Neural cell (in vitro differentiated cells): Measurements from ENCODE around the gene P3R3URF. TPM values are rescaled to one million over a fixed set of nuclear protein-coding genes. Genes with fewer than 3 reads are reported as not detected.
A peak's percentile ranks its signal among the peaks of the same experiment; 100 is the strongest.

Experiments used
- H2AFZ ChIP-seq: fragments of 200-600, 300-800 bp; sonication (generic), shearing (Covaris generic); 2 replicates; pipeline ENCODE4 v1.6.0; 2014; ENCODE audit warnings: low read depth, mild to moderate bottlenecking, antibody characterized with exemption, low read length, moderate library complexity
- H3F3A ChIP-seq: fragments of 200-600 bp; shearing (Covaris generic); 2 replicates; pipeline ENCODE4 v1.6.1; 2016; ENCODE audit warnings: mild to moderate bottlenecking, moderate library complexity, mixed read lengths, antibody characterized with exemption, low read length; ENCODE audit not compliant: insufficient read depth, poor library complexity, severe bottlenecking
- H3K27ac ChIP-seq: fragments of 200-600, 300-800 bp; sonication (generic), shearing (Covaris generic); 2 replicates; pipeline ENCODE4 v1.5.1; 2014; ENCODE audit warnings: mild to moderate bottlenecking, low read length, moderate library complexity
- H3K27me3 ChIP-seq: fragments of 300-800, 200-600 bp; sonication (generic), shearing (Covaris generic); 2 replicates; pipeline ENCODE4 v1.6.0; 2014; ENCODE audit warnings: mild to moderate bottlenecking, low read depth, low read length, moderate library complexity; ENCODE audit not compliant: insufficient read depth
- H3K36me3 ChIP-seq: fragments of 300-800, 200-600 bp; sonication (generic), shearing (Covaris generic); 2 replicates; pipeline ENCODE4 v1.5.1; 2014; ENCODE audit warnings: mild to moderate bottlenecking, antibody characterized with exemption, low read length, moderate library complexity; ENCODE audit not compliant: insufficient read depth
- H3K4me2 ChIP-seq: fragments of 300-800, 200-600 bp; sonication (generic), shearing (Covaris generic); 2 replicates; pipeline ENCODE4 v1.6.0; 2014; ENCODE audit warnings: mild to moderate bottlenecking, low read length
- H3K4me3 ChIP-seq: fragments of 300-800, 200-600 bp; sonication (generic), shearing (Covaris generic); 2 replicates; pipeline ENCODE4 v1.5.1; 2014; ENCODE audit warnings: mild to moderate bottlenecking, low read length, moderate library complexity
- H3K79me2 ChIP-seq: fragments of 200-600 bp; shearing (Covaris generic); replicated peaks from 2 replicates; pipeline ENCODE4 v1.6.0; 2014; ENCODE audit warnings: mild to moderate bottlenecking, low read length, moderate library complexity; ENCODE audit not compliant: insufficient read depth
- H3K9ac ChIP-seq: fragments of 300-800, 200-600 bp; sonication (generic), shearing (Covaris generic); 2 replicates; pipeline ENCODE4 v1.6.1; 2016; ENCODE audit warnings: mild to moderate bottlenecking, low read length, mixed read lengths
- H3K9me2 ChIP-seq: fragments of 200-600 bp; shearing (Covaris generic); 2 replicates; pipeline ENCODE4 v1.6.1; 2016; ENCODE audit warnings: mild to moderate bottlenecking, low read length, mixed read lengths; ENCODE audit not compliant: insufficient read depth
- H3K9me3 ChIP-seq: fragments of 200-600, 300-800 bp; sonication (generic), shearing (Covaris generic); 2 replicates; pipeline ENCODE4 v1.6.1; 2016; ENCODE audit warnings: mild to moderate bottlenecking, mixed run types, low read length, moderate library complexity, mixed read lengths
- H4K20me1 ChIP-seq: fragments of 200-600 bp; shearing (Covaris generic); 2 replicates; pipeline ENCODE4 v1.6.1; 2016; ENCODE audit warnings: mild to moderate bottlenecking, mixed run types; ENCODE audit not compliant: insufficient read depth
- EZH2 ChIP-seq: fragments of 200-600, 300-800 bp; shearing (Covaris generic), sonication (generic); IDR thresholded peaks from 2 replicates; pipeline ENCODE4 v1.6.1; 2014; ENCODE audit warnings: antibody characterized with exemption, low read length, borderline replicate concordance, mild to moderate bottlenecking; ENCODE audit not compliant: insufficient read depth, poor library complexity, severe bottlenecking
- MXI1 ChIP-seq: fragments of 450-650 bp; conservative IDR thresholded peaks from 2 replicates; pipeline ENCODE4 v1.6.1; 2014; ENCODE audit warnings: antibody characterized with exemption, mild to moderate bottlenecking; ENCODE audit not compliant: poor library complexity, severe bottlenecking
- POLR2AphosphoS5 ChIP-seq: IDR thresholded peaks from 2 replicates; pipeline ENCODE4 v1.6.1; 2012
- RAD21 ChIP-seq: fragments of 450-650 bp; conservative IDR thresholded peaks from 2 replicates; pipeline ENCODE4 v1.6.1; 2014; ENCODE audit warnings: antibody characterized with exemption, mild to moderate bottlenecking, moderate library complexity
- SMC3 ChIP-seq: fragments of 450-650 bp; conservative IDR thresholded peaks from 2 replicates; pipeline ENCODE4 v1.6.1; 2014; ENCODE audit warnings: antibody characterized with exemption, mild to moderate bottlenecking, moderate library complexity; ENCODE audit not compliant: poor library complexity
- TAF1 ChIP-seq: IDR thresholded peaks from 2 replicates; pipeline ENCODE4 v1.6.1; 2012; ENCODE audit warnings: low read depth
- polyA plus RNA-seq: library from polyadenylated mRNA; depleted of rRNA; stranded (reverse); fragments of >200 nt; gene quantifications from 2 replicates; pipeline ENCODE4 v1.2.3, GENCODE V29; 2014
- TF ChIP-seq, protein P1 (sequence below): IDR thresholded peaks from 2 replicates; pipeline ENCODE4 v1.6.1; 2012; ENCODE audit warnings: borderline replicate concordance
- TF ChIP-seq, protein P2 (sequence below): fragments of 450-650 bp; IDR thresholded peaks from 2 replicates; pipeline ENCODE4 v1.5.1; 2014; ENCODE audit warnings: antibody characterized with exemption, mild to moderate bottlenecking, moderate library complexity; ENCODE audit not compliant: poor library complexity, severe bottlenecking

P3R3URF gene
- polyA plus RNA-seq, 1 donor from 2014 or later, result not detected

DNA sequence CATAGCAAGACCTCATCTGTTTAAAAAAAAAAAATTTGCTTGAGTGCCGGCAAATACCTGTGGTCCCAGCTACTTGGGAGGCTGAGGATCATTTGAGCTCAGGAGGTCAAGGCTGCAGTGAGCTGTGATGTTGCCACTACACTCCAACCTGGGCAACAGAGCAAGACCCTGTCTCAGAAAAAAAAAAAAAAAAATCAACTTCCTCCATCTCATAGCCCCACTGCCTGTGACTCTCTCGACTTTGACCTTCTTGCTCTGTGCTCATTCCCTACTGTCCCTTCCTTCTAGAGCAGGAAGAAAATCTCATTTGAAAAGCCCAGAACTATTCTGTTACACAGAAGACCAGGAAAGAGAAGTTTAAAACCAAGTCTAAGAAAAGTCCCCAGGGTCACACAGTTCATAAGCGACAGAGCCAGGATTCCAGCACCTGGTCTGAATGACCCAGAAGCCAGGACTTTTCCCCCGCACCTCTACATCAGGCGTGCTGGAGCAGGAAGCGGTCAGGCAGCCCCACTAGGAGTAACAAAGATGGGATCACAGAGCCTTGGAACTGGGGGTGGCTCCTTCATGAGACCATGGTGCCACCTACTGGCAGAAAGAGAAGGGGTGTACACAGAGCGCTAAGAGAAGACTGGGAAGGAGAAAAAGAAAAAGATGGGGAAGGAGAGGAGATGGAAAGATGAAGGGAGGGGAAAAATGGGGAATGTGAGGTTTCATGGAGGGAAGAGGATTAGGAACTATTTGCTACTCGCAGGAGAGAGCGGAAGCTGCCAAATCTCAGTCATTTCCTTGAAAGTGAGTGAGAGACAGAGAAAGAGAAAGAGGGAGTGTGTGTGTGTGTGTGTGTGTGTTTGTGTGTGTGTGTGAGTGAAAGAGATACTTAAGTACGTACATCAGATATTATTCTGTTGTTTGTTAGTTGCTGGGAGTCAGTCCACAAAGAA, 3.1 kb upstream of the P3R3URF start:
- Histone ChIP-seq H3K9me3 (no peaks in the 10 kb centered on the region), H3F3A (no peaks in the 10 kb centered on the region), H3K4me2 (no peak overlapping the region), H3K27ac (no peak overlapping the region), H3K9me2 (no peaks in the 10 kb centered on the region), H3K36me3 (no peaks in the 10 kb centered on the region), H3K27me3 (no peaks in the 10 kb centered on the region), H3K4me3 (no peak overlapping the region), H3K9ac (peak overlapping the region; percentile 26), H3K79me2 (no peaks in the 10 kb centered on the region), H4K20me1 (no peaks in the 10 kb centered on the region), H2AFZ (no peak overlapping the region)
- TF ChIP-seq MXI1 (peak; percentile 33), EZH2 (no peak), SMC3 (peak; percentile 92), POLR2AphosphoS5 (no peak), RAD21 (peak; percentile 97)
- TF ChIP-seq, protein P1, sequence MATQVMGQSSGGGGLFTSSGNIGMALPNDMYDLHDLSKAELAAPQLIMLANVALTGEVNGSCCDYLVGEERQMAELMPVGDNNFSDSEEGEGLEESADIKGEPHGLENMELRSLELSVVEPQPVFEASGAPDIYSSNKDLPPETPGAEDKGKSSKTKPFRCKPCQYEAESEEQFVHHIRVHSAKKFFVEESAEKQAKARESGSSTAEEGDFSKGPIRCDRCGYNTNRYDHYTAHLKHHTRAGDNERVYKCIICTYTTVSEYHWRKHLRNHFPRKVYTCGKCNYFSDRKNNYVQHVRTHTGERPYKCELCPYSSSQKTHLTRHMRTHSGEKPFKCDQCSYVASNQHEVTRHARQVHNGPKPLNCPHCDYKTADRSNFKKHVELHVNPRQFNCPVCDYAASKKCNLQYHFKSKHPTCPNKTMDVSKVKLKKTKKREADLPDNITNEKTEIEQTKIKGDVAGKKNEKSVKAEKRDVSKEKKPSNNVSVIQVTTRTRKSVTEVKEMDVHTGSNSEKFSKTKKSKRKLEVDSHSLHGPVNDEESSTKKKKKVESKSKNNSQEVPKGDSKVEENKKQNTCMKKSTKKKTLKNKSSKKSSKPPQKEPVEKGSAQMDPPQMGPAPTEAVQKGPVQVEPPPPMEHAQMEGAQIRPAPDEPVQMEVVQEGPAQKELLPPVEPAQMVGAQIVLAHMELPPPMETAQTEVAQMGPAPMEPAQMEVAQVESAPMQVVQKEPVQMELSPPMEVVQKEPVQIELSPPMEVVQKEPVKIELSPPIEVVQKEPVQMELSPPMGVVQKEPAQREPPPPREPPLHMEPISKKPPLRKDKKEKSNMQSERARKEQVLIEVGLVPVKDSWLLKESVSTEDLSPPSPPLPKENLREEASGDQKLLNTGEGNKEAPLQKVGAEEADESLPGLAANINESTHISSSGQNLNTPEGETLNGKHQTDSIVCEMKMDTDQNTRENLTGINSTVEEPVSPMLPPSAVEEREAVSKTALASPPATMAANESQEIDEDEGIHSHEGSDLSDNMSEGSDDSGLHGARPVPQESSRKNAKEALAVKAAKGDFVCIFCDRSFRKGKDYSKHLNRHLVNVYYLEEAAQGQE, result no peak
- TF ChIP-seq, protein P2, sequence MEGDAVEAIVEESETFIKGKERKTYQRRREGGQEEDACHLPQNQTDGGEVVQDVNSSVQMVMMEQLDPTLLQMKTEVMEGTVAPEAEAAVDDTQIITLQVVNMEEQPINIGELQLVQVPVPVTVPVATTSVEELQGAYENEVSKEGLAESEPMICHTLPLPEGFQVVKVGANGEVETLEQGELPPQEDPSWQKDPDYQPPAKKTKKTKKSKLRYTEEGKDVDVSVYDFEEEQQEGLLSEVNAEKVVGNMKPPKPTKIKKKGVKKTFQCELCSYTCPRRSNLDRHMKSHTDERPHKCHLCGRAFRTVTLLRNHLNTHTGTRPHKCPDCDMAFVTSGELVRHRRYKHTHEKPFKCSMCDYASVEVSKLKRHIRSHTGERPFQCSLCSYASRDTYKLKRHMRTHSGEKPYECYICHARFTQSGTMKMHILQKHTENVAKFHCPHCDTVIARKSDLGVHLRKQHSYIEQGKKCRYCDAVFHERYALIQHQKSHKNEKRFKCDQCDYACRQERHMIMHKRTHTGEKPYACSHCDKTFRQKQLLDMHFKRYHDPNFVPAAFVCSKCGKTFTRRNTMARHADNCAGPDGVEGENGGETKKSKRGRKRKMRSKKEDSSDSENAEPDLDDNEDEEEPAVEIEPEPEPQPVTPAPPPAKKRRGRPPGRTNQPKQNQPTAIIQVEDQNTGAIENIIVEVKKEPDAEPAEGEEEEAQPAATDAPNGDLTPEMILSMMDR, result peak; percentile 97

DNA sequence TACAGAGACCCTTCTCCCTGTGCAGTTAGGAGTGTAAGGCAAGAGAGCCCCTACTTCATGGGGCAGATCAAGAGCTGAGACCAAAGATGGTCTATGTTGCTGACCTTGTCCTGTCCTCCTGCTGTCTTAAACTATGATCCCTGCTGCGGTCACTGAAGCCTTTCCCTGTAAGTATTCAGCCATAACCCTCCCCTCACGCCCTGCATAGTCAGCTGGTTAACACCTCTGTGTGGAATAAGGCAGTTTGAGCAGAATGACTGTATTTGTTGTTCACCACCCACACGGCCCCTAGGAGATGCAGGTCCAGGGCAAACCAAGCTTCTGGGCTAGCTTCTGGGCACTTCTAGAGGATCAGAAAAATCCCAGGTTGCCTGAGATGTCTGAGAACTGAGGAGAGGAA, 1.0 kb downstream of the P3R3URF start:
- Histone ChIP-seq H3K27ac (peak overlapping the region; percentile 57), H3K36me3 (no peaks in the 10 kb centered on the region), H2AFZ (no peak overlapping the region), H3K4me3 (no peak overlapping the region), H3K9me3 (no peaks in the 10 kb centered on the region), H3K79me2 (no peaks in the 10 kb centered on the region), H3K27me3 (no peaks in the 10 kb centered on the region), H3F3A (no peaks in the 10 kb centered on the region), H4K20me1 (no peaks in the 10 kb centered on the region), H3K9me2 (no peaks in the 10 kb centered on the region), H3K9ac (no peak overlapping the region), H3K4me2 (no peak overlapping the region)
- TF ChIP-seq MXI1, result no peak
- TF ChIP-seq, protein P1, result no peak
- TF ChIP-seq TAF1, result no peak
- no peak for TF ChIP-seq EZH2
- TF ChIP-seq POLR2AphosphoS5, result no peak
